Hematopoietic multipotent progenitor cell treated with erythropoietin and hydrocortisone succinate and interleukin-3 and kit ligand, for 6 days (in vitro differentiated cells): ENCODE results near the gene DRAP1.
A peak's percentile ranks its signal among the peaks of the same experiment; 100 is the strongest.

ENCODE experiments used
- DNase-seq: peaks from one replicate; pipeline ENCODE4 v3.0.0-alpha.2; 2015

Gene DRAP1

DNA sequence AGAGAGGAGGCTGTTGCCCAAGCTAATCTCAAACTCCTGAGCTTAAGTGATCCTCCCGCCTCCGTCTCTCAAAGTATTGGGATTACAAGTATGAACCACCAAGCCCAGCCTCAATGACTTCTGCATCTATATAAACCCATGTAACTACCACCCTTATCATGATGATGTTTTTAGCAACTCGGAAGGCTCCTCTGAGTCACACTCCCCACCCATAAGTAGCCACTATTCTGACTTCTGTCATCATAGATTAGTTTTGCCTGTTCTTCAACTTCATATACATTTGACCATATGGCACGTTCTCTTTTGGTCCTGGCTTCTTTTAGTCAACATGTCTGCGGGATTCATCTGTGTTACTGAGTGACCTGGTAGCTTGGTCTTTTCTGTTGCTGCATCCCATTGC is 12.6 kb upstream of the DRAP1 start:
- peak; percentile 93 for DNase-seq

DNA sequence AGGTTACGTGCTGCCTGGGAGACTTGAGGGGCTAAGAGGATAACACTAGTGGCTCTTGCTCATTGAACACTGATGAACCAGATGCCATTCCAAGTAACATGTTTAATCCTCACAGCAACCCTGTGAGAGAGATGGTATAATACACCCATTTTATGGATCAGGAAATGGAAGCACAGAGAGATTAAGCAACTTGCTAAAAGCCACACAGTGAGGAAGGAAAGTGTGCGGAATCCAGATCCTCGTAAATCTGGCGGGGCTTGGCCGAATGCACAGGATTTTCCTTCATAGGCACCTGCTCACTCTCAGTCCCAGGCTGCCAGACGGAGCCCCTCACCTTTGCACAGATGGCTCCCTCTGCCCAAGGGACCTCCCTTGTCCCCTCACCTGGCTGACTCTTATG is 11.3 kb upstream of the DRAP1 start:
- DNase-seq: no peak

DNA sequence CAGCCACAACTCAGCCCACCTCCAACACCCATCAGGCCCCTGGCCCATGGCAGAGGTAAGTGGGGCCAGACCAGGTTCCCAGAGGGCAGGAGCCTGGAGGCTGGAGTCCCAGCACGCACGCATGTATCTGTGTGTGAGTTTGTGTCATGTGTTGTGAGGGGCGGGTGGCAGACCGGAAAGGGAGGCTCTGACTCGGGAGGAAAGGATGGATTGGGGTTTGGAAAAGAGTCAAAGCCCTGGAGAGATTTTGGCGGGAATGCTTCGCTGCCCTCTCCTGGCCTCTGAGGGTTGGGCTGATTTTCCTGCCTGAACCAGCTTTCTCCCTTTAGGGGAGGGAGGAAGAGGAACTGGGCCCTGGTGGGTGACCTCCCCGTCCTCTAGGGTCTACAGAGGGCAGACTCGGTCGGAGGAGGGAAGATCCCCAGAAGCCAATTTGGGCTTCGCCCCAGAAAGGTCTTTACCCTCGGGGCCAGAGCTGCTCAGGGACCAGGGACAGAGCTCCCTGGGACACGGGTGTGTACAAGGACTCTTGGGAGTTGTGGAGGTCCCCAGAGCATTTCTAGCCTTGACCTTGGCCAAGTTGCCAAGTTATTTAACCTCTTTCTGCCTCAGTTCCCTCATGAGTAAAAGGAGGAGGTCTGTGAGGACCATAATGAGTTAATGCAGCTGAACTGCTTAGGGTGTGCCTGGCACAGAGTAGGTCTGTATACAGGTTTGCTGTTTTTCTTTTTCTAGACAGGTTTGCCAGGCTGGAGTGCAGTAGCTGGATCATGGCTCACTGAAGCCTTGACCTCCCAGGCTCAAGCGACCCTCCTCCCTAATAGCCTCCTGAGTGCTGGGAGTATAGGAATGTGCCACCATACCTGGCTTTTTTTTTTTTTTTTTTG is 7.3 kb upstream of the DRAP1 start:
- DNase-seq: no peak

DNA sequence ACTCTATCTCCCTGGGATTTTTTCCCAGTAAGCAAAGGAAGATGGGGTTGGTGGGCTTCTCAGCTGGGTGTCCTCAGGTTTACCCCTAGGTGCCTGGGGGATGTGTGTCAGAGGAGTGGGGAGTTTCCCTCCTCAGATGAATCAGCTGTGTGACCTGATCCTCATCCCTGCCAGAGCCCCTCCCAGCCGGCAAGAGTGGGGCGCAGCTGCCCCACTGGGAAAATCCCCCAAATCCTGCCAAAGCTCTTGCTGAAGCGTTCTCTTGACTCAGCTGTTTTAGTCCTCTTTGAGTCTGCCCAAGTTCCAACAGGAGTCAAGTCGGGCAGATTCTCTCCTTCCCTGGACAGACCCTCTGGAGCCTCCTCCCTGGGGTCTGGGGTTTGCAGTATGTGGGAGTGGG is 6.4 kb upstream of the DRAP1 start:
- DNase-seq: no peak

DNA sequence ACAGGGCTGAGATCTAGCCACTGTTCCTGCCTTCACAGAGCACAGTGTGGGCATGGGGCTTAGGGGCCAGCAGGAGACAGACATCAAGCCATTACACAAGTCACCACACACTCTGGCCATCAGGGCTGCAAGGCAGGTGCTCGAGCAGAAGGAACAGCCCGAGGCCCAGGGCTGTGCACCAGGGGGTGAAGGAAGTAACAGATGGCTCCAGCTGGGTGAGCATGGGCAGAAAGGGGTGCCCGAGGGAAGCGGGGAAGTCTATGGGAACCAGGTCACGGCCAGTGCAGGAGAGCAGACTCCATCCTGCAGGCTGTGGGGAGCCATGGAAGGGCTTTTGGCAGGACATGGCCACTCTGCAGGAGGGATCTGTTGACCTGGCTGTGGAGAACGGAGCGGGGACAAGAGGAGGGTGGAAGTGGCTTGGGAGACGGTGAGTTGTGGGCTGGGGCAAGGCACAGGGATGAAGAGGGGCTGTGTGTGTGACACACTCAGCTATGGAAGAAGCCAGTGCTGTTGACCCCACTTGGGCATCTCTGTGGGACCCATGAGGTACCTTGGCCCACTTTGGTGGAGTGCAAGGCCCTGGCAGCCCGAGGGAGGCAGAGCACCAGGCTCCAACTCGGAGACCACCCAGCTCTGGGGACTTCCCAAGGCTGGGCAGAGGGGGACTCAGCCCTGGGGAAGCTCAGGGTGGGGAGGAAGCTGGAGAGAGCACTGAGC is 4.0 kb upstream of the DRAP1 start:
- DNase-seq: no peak

DNA sequence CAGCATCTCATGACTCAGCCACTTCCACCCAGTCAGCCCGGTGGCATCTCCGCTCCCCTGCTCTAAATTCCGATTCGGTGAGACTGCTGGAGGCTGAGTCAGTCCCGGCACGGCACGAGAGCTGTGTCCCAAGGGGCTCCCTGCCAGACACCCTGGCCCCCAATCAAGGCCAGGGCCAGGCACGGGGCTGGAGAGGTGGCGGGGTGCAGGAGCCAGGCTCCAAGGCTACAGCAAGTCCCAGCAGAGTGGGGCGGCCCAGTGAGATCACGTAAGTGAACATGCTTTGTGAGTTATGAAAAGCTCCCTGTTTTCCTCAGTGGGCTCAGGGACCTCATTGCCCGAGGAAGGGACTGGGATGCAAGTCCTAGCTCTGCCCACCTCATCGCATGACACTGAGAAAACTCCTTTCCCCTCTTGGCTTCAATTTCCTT is 3.4 kb upstream of the DRAP1 start:
- DNase-seq: peak; percentile 68

DNA sequence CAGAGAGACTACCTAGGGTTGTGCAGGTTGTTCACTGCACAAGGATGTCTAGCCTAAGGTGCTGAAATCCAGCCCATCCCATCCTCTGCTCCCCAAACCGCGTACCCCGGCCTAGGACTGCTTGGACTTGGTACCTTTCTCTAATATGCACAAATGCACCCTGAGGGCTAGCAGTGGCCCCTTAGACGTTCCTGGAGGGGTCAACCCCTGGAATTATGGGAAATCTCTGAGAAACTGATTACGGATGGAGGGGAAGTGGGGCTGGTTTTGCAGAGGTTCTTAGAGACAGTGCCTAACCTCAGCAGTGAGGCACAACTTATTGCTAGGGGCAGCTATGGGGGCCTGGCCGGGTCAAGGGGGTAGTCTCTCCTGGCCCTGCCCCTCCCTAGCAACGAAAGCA is 2.8 kb upstream of the DRAP1 start:
- DNase-seq: no peak

DNA sequence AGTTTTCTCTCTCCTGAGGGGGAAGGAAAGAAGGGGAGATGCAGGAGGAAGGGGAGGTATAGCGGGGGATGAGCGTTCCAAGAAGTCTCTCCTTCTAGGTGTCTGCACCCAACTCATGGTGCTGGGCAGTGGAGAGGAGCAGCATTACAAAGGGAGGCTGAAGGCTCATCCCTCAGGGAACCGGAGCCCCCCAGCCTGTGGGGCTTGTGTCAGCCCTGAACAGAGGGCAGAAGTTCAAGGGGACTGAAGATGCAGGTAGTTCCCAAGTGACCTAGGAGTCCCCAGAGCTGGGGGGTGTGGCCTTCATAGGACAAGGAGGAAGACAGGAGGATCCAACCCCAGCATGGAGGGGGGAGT is 2.2 kb upstream of the DRAP1 start:
- no peak for DNase-seq

DNA sequence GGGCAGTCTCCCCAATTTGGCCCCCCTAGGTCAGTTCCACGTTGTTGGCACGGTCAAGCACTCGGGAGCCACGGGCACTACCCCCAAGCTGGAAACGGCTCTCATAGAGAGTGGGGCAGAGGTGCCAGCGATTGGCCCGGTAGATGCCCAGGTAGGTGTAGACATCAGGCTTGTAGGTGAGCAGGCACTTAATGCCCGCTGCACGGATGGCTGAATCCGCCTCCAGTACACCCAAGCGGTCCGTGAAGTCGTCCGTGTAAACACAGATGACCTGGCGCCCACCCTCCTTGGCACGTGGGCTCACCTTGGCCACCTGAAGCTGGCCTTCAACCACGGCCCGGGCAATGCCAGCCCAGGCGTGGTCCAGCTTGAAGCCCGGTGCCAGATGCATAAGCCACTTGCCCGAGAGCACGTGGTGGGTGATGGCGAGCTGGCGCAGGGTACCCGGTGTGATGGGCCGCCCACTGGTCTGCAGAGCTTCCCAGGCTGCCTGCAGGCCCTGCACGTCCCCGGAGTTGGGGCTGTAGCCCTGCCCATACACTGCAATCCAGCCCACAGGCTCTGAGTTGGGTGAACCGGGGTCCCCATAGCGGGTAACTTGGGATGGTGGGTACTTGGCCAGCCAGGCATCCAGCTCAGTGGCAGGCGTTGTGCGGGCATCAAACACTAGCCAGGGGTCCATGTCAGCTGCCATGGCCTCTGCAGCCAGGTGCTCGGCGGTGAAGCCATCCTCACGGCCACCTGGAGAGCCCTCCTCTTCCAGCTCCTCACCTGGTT is 1.6 kb upstream of the DRAP1 start:
- no peak for DNase-seq

DNA sequence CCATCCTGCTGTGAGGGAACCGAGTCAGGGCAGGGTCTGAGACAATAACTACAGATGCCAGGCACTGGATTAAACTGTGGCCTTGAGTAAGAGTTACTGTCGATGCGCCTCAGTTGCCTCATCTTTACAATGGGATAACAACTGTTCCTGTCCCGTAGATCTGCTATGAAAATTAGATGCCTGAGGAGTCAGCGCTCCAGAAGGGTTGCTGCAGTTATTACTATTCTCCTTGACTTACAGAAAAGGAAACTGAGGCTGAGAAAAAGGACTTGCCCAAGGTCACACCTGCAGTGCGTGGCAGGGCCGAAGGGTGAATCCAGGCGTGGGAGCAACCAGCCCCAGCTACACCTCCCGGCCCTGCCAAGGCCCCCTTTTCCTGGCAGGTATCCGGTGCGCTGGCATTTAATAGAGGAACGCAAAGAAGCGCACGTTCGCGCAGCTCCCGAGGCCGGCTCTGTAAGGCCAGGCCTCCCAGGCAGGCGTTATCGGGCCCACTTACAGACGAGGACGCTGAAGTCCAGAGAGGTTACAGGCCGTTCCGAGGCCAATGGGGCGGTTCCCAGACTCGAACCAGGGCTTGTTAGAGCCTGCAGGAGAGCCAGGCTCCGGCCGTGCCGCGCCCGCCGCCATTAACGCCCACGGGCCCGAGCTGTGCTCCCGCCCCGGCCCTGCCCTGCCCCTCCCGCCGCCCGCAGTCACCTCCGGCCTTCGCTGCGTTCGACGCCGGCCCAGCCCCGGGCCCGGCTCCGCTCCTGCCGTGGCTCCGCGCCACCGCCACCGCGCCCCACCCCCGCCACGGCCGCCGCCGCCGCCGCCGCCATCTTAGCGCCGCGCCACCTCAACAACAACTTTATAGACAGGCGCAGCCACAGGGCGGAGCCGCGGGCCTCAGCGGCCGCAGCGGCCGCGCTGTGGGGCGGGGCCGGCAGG is 750 bp upstream of the DRAP1 start, which contains the start of gene C11orf68:
C11orf68 (minus strand) TSS at position 852 of the 930 bp plus-strand sequence; CDS start at position 821, 31 bp downstream.
- peak; percentile 61 for DNase-seq

DNA sequence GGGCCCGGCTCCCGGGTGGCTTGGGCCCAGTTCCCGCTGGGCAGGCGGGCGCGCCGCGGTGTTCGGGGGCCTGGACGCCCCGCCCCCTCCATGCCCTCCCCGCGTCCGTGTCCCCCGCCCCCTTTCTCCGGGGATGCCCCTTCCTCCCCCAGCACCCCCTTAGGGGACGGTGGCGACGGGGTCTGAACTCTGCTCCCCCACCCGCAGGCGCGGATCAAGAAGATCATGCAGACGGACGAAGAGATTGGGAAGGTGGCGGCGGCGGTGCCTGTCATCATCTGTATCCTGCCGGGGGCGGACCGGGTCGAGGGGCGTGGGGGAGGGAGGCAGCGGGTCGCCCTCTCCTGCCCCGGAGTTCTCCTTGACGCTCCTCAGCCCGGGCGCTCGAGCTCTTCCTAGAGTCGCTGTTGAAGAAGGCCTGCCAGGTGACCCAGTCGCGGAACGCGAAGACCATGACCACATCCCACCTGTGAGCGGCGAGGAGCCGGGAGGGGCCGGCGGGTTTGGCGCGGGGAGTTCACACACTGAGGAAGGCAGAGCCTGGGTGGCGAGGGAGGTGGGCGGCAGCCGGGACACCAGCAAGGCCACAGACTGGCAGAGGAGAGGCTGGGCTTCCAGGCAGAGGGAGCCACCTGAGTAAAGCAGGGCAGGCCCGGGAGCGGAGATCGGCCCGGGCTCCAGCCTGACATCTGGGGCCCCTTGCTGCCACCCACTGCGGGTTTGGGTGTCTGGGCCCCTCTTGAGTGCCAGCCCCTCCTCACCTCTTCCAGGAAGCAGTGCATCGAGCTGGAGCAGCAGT is 546 bp downstream of the DRAP1 start:
- DNase-seq: peak; percentile 63

DNA sequence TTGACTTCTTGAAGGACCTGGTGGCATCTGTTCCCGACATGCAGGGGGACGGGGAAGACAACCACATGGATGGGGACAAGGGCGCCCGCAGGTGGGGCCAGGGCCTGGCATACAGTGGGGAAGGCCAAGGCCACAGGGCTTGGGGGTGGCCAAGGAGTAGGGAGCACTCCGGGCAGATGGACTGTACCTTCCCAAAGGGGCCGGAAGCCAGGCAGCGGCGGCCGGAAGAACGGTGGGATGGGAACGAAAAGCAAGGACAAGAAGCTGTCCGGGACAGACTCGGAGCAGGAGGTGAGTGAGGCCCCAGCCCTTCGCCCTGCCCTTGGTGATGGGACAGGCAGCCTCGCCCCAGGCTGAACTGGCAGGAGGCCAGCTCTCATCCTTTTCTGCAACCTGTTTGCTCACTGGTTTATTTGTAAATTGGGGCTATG is 1.2 kb downstream of the DRAP1 start:
- DNase-seq: no peak

DNA sequence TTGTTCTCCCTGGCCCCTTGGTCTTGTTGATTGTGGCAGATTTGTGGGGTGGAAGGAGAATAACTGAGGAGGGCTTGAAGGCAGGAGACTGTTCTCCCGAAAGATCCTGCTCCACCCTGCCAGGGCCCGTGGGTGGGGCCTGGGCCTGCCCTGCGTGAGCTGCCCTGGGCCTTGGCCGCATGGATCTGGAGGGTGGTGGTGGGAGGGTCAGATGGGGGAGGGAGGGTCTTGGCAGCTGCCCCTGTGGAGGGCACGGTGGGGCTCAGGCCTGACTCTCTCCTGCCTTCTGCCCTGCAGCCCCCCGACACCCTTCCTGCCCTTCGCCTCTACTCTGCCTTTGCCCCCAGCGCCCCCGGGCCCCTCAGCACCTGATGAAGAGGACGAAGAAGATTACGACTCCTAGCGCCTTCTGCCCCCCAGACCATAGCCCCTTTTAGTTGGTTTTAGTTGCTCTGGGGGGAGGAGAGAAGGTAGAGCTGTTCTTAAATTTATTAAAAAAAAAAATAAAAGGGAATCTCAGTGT is 1.9 kb downstream of the DRAP1 start:
- DNase-seq: no peak

DNA sequence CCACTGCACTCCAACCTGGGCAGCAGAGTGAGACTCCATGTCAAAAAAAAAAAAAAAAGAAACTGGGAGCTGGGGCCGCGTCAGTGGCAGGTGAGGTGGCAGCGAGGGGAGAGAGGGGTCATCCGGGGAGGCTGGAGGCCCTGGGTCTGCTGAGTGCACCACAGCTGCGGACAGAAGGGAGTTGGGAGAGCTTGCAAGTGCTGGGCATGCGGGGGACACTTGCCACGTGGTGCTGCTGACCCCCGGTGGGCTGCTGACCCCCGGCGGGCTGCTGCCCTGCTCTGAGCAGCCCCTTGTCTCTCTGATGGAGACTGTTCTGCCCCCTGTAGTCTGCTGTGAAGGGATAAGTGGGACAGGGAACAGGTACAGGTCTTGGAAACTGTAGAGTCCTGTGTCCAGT is 2.6 kb downstream of the DRAP1 start:
- DNase-seq: no peak

DNA sequence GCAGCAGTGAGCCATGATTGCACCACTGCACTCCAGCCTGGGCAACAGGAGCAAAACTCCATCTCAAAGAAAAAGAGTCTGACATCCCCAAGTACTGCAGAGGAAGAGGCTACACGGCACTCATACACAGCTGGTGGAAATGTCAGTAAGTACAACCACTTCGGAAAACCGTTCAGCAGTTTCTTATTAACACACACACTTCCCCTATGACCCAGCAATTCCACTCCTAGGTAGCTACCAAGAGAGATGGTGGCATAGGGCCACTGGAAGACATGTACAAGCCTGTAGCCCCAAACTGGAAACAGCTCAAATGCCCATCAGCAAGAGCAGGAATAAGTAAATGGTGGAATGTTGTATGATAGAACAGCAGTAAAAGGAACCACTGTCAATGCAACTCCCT is 3.3 kb downstream of the DRAP1 start:
- no peak for DNase-seq

DNA sequence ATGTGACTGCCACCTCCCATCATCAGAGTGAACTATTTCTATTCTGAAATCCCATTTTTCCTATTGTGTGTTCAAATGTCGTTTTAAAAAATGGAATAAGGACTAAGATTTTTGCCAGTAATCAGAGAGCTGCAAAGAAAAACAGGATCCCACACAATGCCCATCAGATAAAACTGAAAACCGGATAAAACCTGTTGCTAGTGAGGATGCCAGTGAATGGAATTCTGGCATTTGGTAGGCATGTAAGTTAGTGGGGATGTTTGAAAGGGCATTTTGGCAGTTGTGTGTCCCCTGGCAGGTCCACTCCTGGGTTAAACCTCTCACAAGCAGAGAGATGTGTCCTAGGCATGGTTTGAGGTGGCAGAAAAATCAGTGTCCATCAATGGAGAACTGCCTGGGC is 6.2 kb downstream of the DRAP1 start:
- no peak for DNase-seq

DNA sequence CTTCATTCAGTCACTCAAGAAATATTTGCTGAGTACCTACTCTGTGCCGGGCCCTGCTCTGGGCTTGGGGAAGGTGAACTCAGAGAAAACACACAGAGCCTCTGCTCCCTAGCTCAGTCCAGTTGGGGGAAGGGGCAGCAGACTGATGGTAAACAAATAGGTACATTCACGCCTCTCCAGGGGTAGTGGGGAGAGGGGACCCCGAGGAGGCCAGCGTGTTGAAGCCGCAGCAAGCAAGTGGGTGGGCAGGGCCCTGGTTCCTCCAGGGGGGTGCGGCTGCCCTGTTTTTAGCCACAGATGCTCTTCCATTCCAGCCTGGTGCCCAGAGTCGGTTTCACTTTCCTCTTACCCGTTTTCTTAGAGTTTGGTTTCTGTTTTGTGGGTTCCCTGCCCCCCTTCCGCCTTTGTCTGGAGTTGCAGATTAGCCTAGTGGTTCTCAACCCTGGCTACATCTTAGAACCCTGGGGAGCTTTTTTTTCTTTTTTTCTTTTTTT is 8.7 kb downstream of the DRAP1 start:
- DNase-seq: peak; percentile 97

DNA sequence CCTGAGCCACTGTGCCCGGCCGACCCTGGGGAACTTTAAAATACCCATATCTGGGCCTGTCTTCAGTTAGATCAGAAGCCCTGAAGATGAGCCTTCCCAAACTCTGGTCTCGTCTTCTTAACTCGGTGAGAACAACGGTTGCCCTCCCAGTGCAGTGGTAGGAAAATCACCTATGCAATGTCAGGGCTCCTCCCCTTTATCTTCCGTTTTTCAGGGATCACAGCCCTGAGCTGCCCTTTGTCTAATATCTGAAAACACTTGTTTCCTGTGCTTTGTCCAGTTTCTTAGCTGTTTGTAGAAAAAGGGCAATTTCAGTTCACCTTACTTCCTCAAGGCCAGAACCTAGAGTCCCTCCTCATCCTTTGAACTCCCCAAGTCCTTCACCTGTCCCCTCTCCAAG is 9.4 kb downstream of the DRAP1 start:
- peak; percentile 76 for DNase-seq

DNA sequence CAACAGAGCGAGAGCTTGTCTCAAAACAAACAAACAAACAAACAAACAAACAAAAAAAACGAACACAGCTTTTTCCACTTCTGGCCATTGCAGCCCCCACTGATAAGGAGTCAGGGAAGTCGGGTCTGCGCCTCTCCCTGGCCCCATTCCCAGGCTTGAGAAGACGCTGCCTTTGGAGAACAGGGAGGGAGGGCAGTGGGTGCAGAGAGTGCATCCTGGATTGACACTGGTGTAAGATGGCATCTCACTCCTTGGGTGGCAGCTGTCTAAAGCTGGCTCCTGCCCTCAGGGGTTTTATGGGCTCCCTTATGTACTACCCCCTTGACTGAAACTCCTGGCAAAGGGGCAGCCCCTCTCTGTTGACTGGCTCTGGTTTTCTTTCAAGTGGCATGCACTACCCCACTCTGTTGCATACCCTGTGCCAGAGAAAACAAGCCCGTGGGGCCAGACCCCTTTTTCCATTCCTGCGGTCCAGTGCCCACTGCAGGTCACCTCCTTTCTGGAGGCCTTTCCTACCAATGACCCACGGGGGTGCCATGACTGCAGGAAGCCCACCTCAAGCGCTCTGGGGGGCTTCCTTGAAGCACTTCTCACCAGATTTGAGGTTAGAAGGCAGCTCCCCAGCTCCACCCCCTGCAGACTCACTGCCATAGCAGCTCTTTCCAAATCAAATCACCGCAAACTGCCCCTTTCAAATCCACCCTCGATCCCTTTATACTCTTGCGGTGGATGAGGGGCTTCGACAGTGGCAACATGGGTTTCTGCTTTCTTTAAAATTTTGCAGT is 12.7 kb downstream of the DRAP1 start:
- DNase-seq: no peak

DNA sequence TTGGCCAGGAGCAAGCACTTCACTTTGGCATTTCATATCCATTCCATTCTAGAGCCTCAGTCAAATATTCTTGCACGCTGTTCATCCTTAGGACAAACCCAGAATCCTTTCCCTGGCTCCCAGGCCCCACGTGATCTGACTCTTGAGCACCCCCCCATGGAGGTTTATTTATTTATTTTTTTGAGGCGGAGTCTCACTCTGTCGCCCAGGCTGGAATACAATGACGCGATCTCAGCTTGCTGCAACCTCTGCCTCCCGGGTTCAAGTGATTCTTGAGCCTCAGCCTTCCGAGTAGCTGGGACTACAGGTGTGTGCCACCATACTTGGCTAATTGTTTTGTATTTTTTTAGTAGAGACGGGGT is 13.3 kb downstream of the DRAP1 start:
- peak; percentile 61 for DNase-seq
